Heart left ventricle (tissue), 16 donors: ENCODE data around the gene TENM3. TPM values are rescaled to one million over a fixed set of nuclear protein-coding genes. Genes with fewer than 3 reads are reported as not detected.

ENCODE experiments used
- ATAC-seq, 4 donors: fragments of 200-7000 bp; cut with Tn5 transposase; one replicate each; pipeline ENCODE4 v1.9.1; 2020 to 2022; ENCODE audit warnings: moderate library complexity in 4 of 4, mild to moderate bottlenecking in 3 of 4, moderate number of reproducible peaks in 1 of 4
- DNase-seq, 5 donors: peaks; one replicate each; pipeline ENCODE4 v3.0.0-alpha.2; 2020
- H3K27ac ChIP-seq, 12 donors: fragments of 200-600 bp; sonication (generic) in 4 of 12; one replicate each; pipeline versions ENCODE4 v1.5.0 to v1.8.0; 2016 to 2022; ENCODE audit warnings: mild to moderate bottlenecking in 2 of 12
- H3K27me3 ChIP-seq, 9 donors: fragments of 200-600 bp; sonication (generic) in 2 of 9; one replicate each; pipeline versions ENCODE4 v1.5.1 to v1.8.0; 2016 to 2022; ENCODE audit warnings: mild to moderate bottlenecking in 3 of 9
- H3K36me3 ChIP-seq, 9 donors: fragments of 200-600 bp; sonication (generic) in 2 of 9; one replicate each; pipeline versions ENCODE4 v1.5.0 to v1.8.0; 2018 to 2022; ENCODE audit warnings: mild to moderate bottlenecking in 2 of 9
- H3K4me1 ChIP-seq, 12 donors: fragments of 200-600 bp; sonication (generic) in 4 of 12; one replicate each; pipeline versions ENCODE4 v1.5.0 to v1.8.0; 2016 to 2022; ENCODE audit warnings: mild to moderate bottlenecking in 3 of 12
- H3K4me3 ChIP-seq, 12 donors: fragments of 200-600 bp; sonication (generic) in 4 of 12; one replicate each; pipeline versions ENCODE4 v1.5.0 to v1.8.0; 2017 to 2022; ENCODE audit warnings: mild to moderate bottlenecking in 9 of 12, moderate library complexity in 4 of 12
- H3K9me3 ChIP-seq, 12 donors: fragments of 200-600 bp; sonication (generic) in 4 of 12; one replicate each; pipeline versions ENCODE4 v1.5.0 to v1.8.0; 2016 to 2022; ENCODE audit warnings: mild to moderate bottlenecking in 1 of 12
- CTCF ChIP-seq, 12 donors: fragments of 200-600 bp; sonication (generic) in 4 of 12; IDR thresholded peaks; one replicate each; pipeline versions ENCODE4 v1.5.0 to v1.8.0; 2018 to 2022; ENCODE audit warnings: antibody characterized with exemption in 12 of 12, mild to moderate bottlenecking in 5 of 12
- POLR2A ChIP-seq, 2 donors: fragments of 450-650 bp; IDR thresholded peaks; one replicate each; pipeline ENCODE4 v1.6.1; 2017; ENCODE audit warnings: antibody characterized with exemption in 2 of 2, mild to moderate bottlenecking in 2 of 2, moderate library complexity in 2 of 2
- WGBS, 4 donors: extraction: QIAGEN DNeasy Blood & Tissue Kit in 2 of 4; methylation state at CpG; one replicate each; pipeline versions ENCODE4 v1.1.5 to v1.1.7; 2013 to 2018; 5-methylcytosine and 5-hydroxymethylcytosine counted together
- intact Hi-C, 10 donors: fragments of 100-400 bp; cut with DNase I; formaldehyde crosslinking; loops; one replicate each; pipeline versions ENCODE4 v1.11.1 to v1.14.2; 2022
- polyA plus RNA-seq, 2 donors: library from polyadenylated mRNA; stranded (reverse); fragments of 200-250 nt; gene quantifications; one replicate each; pipeline ENCODE4 v1.2.3, GENCODE V29; 2013
- total RNA-seq, 9 donors: library from RNA; depleted of rRNA in 2 of 9; stranded (reverse); fragments of >200 nt in 2 of 9; fragmentation: NEBNext Ultra II Directional in 3 of 9; extraction: Animal tissue kit (Norgen Biotek cat#: 25700) in 3 of 9; gene quantifications; one replicate each; pipeline versions ENCODE4 v1.1.0 to v1.2.4, GENCODE V29; 2016 to 2023
- donor health status: ischemic (EF 13 %, LVEDD 7.1; RV severe dilation, severe dysfunction).
- donor health status: healthy with polysubstance abuse.
- donor health status: DM: no; HTN: yes; CAD: no.
- donor health status: DM: no; HTN: no; CAD: no.
- donor health status: ischemic (EF 25% LVEDD 6.9; RV normal size, moderate dysfunction).
- donor health status: ischemic (EF 25% LVEDD 5.7; RV mildly dilated, moderate dysfunction).
- donor health status: healthy.
- donor health status: DM: yes; HTN: yes; CAD: no.
- donor health status: ischemic (EF 35%, LVEDD 5.7; RV mildly dilated, moderate dysfunction).
- donor health status: nonischemic (EF 11% LVEDD 7.7; RV severe dilation, severe dysfunction).
- donor health status: DM: yes; HTN: yes; CAD: no.
- donor health status: PGD.
- donor health status: ischemic (EF 29% LVEDD 5.4; RV normal size, mild dysfunction).
- donor health status: nonischemic (EF 23%, LVEDD 6.1; RV moderate dilation, normal function).

Gene TENM3
- total and polyA plus RNA-seq, 11 donors = 0.19 to 10.3 (median 2.5) TPM

- H3K27ac ChIP-seq = no peak overlapping the region
- ATAC-seq (no peak), DNase-seq (no peak)
- H3K9me3 ChIP-seq = no peaks in the 10 kb centered on the region
- H3K4me3 ChIP-seq = no peak overlapping the region
- WGBS, 4 donors = 87 to 91% (median 90%) methylated on average over 7 of the region's 7 CpGs
- no peak for TF ChIP-seq CTCF (IDR thresholded peaks at IDR 0.05)
- no peak for TF ChIP-seq POLR2A (IDR thresholded peaks at IDR 0.05)
- intact Hi-C loops = no loop called here
- H3K36me3 ChIP-seq = no peaks in the 10 kb centered on the region
- H3K27me3 ChIP-seq = peaks cover 0 to 4% (median 0%) of the 10 kb centered on the region in 9 donors
- H3K4me1 ChIP-seq = no peaks in the 10 kb centered on the region
These were observed 45.3 kb downstream of the TENM3 start for GRCh38 chr4:182288534-182288933.

GRCh38 chr4:182289809-182290208 is 46.6 kb downstream of the TENM3 start:
- peaks cover 0 to 4% (median 0%) of the 10 kb centered on the region in 9 donors for H3K27me3 ChIP-seq
- DNase-seq (no peak), ATAC-seq (no peak)
- H3K4me1 ChIP-seq = no peaks in the 10 kb centered on the region
- no peaks in the 10 kb centered on the region for H3K9me3 ChIP-seq
- H3K36me3 ChIP-seq = no peaks in the 10 kb centered on the region
- intact Hi-C loops = no loop called here
- H3K27ac ChIP-seq = no peak overlapping the region
- no peak overlapping the region for H3K4me3 ChIP-seq
- WGBS, 4 donors = 83 to 90% (median 87%) methylated on average over 13 of the region's 13 CpGs
- TF ChIP-seq POLR2A (IDR thresholded peaks at IDR 0.05) = no peak

- 76 to 96% (median 93%) methylated on average over 8 of the region's 8 CpGs for WGBS, 4 donors
- TF ChIP-seq CTCF (IDR thresholded peaks at IDR 0.05) (no peak), POLR2A (IDR thresholded peaks at IDR 0.05) (no peak)
- Histone ChIP-seq H3K27ac (no peak overlapping the region), H3K4me3 (no peak overlapping the region), H3K9me3 (no peaks in the 10 kb centered on the region), H3K4me1 (no peaks in the 10 kb centered on the region), H3K27me3 (peaks cover 0 to 4% (median 0%) of the 10 kb centered on the region in 9 donors), H3K36me3 (no peaks in the 10 kb centered on the region)
- intact Hi-C loops = no loop called here
- no peak for ATAC-seq
- no peak for DNase-seq
These were observed 48.0 kb downstream of the TENM3 start for GRCh38 chr4:182291175-182291574.

GRCh38 chr4:182291597-182292270 is 48.5 kb downstream of the TENM3 start:
- no peak for ATAC-seq
- WGBS, 4 donors = 74 to 83% (median 80%) methylated on average over 11 of the region's 11 CpGs

More at GRCh38 chr4:182291597-182292270, 48.5 kb downstream of the TENM3 start:
- no peak for DNase-seq
- no peaks in the 10 kb centered on the region for H3K36me3 ChIP-seq
- no peaks in the 10 kb centered on the region for H3K9me3 ChIP-seq
- no peak overlapping the region for H3K4me3 ChIP-seq
- H3K4me1 ChIP-seq = no peaks in the 10 kb centered on the region
- H3K27me3 ChIP-seq = peaks cover 0 to 4% (median 0%) of the 10 kb centered on the region in 9 donors
- H3K27ac ChIP-seq = no peak overlapping the region
- TF ChIP-seq CTCF (IDR thresholded peaks at IDR 0.05) = no peak
- TF ChIP-seq POLR2A (IDR thresholded peaks at IDR 0.05) = no peak
- intact Hi-C loops = no loop called here
